ENCODE measurements around the gene CSPG4. TPM values are rescaled to one million over a fixed set of nuclear protein-coding genes. Genes with fewer than 3 reads are reported as not detected.

The CSPG4 gene
- total and polyA plus RNA-seq, 10 of the 15 experiments (the other 5 are each of a cell fraction or from before 2014, with no cell fraction given) = 0.02 to 2.2 (median 0.76) TPM

GRCh38 chr15:75738647-75739325 lies 26.1 kb upstream of the CSPG4 start:
- ChIA-PET SMC1A (ENCODE audit: uncharacterized antibody, unreplicated experiment) (interaction anchor here (1.0 to 1.8 kb wide), 5 partner anchors 13 to 64 kb away, joined by 3 to 5 read pairs (median 3); no protein-coding TSS in a partner anchor), CTCF (interaction anchor here (0.7 to 2.4 kb wide), 4 partner anchors 14 to 63 kb away, joined by 3 to 10 read pairs (median 4); no protein-coding TSS in a partner anchor), POLR2A (interaction anchor here (0.6 to 1.4 kb wide), 4 partner anchors 20 to 1278 kb away, joined by 3 to 6 read pairs (median 3); partner anchors contain the start of gene UBL7), RAD21 (ENCODE audit: unreplicated experiment) (interaction anchor here (0.6 to 1.9 kb wide), 10 partner anchors 15 to 371 kb away, joined by 3 to 7 read pairs (median 4); a partner anchor contains a TSS)
- peaks cover 5% of the 10 kb centered on the region; the same call in 1 of the 2 replicates for H3K4me1 ChIP-seq (ENCODE audit: control insufficient read depth, insufficient read depth, low read length)
- peak overlapping the region; percentile 96 for H2AFZ ChIP-seq (ENCODE audit: control insufficient read depth, low read depth, low read length)
- no peak overlapping the region for H3K27ac ChIP-seq (ENCODE audit: control insufficient read depth, insufficient read depth)
- intact Hi-C loops (cut with micrococcal nuclease; ENCODE audit: unreplicated experiment) (loop anchor here (5.0 kb wide), 1 partner anchor 286 kb away; the partner anchor contains the start of gene SIN3A), in situ Hi-C loops (cut with MboI) (no loop called here)
- 15% methylated on average over 53 of the region's 54 CpGs for WGBS (ENCODE audit: insufficient coverage, insufficient replicate concordance, low lambda C conversion rate, missing lambda C conversion rate)
- peak overlapping the region; percentile 97 for H3K4me3 ChIP-seq
- peak overlapping the region; percentile 78 for H3K4me2 ChIP-seq (ENCODE audit: control insufficient read depth, insufficient read depth)
- no peaks in the 10 kb centered on the region for H3K27me3 ChIP-seq (replicated peaks in 1 of 2; ENCODE audit: control insufficient read depth in 2 of 2, insufficient read depth in 2 of 2, low read length in 1 of 2)
- BruUV-seq (replicated peaks) = no TSS peak
- H3K36me3 ChIP-seq (ENCODE audit: control insufficient read depth in 2 of 2, insufficient read depth in 2 of 2, low read length in 1 of 2) = no peaks in the 10 kb centered on the region
- FAIRE-seq (peak; percentile 77), DNase-seq (ENCODE audit: low read depth, low spot score) (peak; percentile 53), ATAC-seq (peak; percentile 99)
- no peaks in the 10 kb centered on the region; the same call in 2 of the 3 replicates for H3K9me3 ChIP-seq (replicated peaks; ENCODE audit: control insufficient read depth, insufficient read depth, low read length)
- no peaks in the 10 kb centered on the region for H3K79me2 ChIP-seq (ENCODE audit: control insufficient read depth, insufficient read depth, low read length)
- H3K9ac ChIP-seq (ENCODE audit: control insufficient read depth, insufficient read depth, low read length) = peak overlapping the region; percentile 26
- H4K20me1 ChIP-seq (ENCODE audit: control insufficient read depth, insufficient read depth) = no peaks in the 10 kb centered on the region
- TF ChIP-seq JUNB (IDR thresholded peaks at IDR 0.05) (no peak), ZBED1 (IDR thresholded peaks at IDR 0.05; ENCODE audit: borderline replicate concordance) (no peak), JUND (IDR thresholded peaks at IDR 0.05; ENCODE audit: low read depth, low read length) (no peak), MYC (IDR thresholded peaks at IDR 0.05; ENCODE audit: insufficient read depth, insufficient read length, insufficient replicate concordance, low read length, severe bottlenecking) (peak; percentile 69), NRF1 (conservative IDR thresholded peaks at IDR 0.05; ENCODE audit: low read depth, low read length) (no peak), SIX5 (IDR thresholded peaks at IDR 0.05; ENCODE audit: low read depth, low read length, severe bottlenecking) (no peak), STAT3 (IDR thresholded peaks at IDR 0.05; ENCODE audit: low read depth, low read length) (no peak), CREM (IDR thresholded peaks at IDR 0.05; ENCODE audit: low read depth) (peak; percentile 63; the same call in 1 of the 2 replicates), USF2 (IDR thresholded peaks at IDR 0.05; ENCODE audit: borderline replicate concordance, low read depth, low read length) (peak; percentile 59), RB1 (IDR thresholded peaks at IDR 0.05; ENCODE audit: borderline replicate concordance) (peak; percentile 54; the same call in 1 of the 2 replicates), PAX5 (IDR thresholded peaks at IDR 0.05; ENCODE audit: borderline replicate concordance, low read depth, low read length) (no peak), MTA2 (IDR thresholded peaks at IDR 0.05; ENCODE audit: low read depth) (no peak), RELA (IDR thresholded peaks at IDR 0.05; ENCODE audit: borderline replicate concordance, partially characterized antibody) (no peak), BMI1 (IDR thresholded peaks at IDR 0.05; ENCODE audit: borderline replicate concordance) (no peak), FOS (IDR thresholded peaks at IDR 0.05; ENCODE audit: borderline replicate concordance, extremely low read depth, insufficient read length) (no peak), CREB1 (IDR thresholded peaks at IDR 0.05; ENCODE audit: low read depth) (peak; percentile 81), USF1 (IDR thresholded peaks at IDR 0.05; ENCODE audit: borderline replicate concordance, extremely low read length, insufficient read depth, low read depth, low read length) (peak; percentile 86)
- TF ChIP-seq, protein P1, sequence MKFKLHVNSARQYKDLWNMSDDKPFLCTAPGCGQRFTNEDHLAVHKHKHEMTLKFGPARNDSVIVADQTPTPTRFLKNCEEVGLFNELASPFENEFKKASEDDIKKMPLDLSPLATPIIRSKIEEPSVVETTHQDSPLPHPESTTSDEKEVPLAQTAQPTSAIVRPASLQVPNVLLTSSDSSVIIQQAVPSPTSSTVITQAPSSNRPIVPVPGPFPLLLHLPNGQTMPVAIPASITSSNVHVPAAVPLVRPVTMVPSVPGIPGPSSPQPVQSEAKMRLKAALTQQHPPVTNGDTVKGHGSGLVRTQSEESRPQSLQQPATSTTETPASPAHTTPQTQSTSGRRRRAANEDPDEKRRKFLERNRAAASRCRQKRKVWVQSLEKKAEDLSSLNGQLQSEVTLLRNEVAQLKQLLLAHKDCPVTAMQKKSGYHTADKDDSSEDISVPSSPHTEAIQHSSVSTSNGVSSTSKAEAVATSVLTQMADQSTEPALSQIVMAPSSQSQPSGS (IDR thresholded peaks at IDR 0.05; ENCODE audit: low read length) = no peak
- TF ChIP-seq, protein P2, sequence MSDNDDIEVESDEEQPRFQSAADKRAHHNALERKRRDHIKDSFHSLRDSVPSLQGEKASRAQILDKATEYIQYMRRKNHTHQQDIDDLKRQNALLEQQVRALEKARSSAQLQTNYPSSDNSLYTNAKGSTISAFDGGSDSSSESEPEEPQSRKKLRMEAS (IDR thresholded peaks at IDR 0.05; ENCODE audit: low read depth, low read length) = peak; percentile 83
